Spinal cord (tissue), 10 donors: Measurements from ENCODE around the gene NAP1L1. TPM values are rescaled to one million over a fixed set of nuclear protein-coding genes. Genes with fewer than 3 reads are reported as not detected.

Experiments used
- DNase-seq, 6 donors: peaks; one replicate each; pipeline versions ENCODE4 v3.0.0 to v3.0.0-alpha.2; 2013 to 2015; ENCODE audit warnings: low spot score in 6 of 6, low read depth in 4 of 6
- H3K27ac ChIP-seq: one replicate; pipeline ENCODE4 v1.5.1; 2013; ENCODE audit warnings: low read depth, low read length, control low read depth
- H3K27me3 ChIP-seq: one replicate; pipeline ENCODE4 v1.6.1; 2013; ENCODE audit warnings: low read length; ENCODE audit not compliant: control insufficient read depth, insufficient read depth
- H3K36me3 ChIP-seq: one replicate; pipeline ENCODE4 v1.6.1; 2013; ENCODE audit warnings: low read length; ENCODE audit not compliant: control insufficient read depth, insufficient read depth
- H3K4me1 ChIP-seq: one replicate; pipeline ENCODE4 v1.6.1; 2013; ENCODE audit warnings: low read length; ENCODE audit not compliant: control insufficient read depth, insufficient read depth
- H3K4me3 ChIP-seq: one replicate; pipeline ENCODE4 v1.5.1; 2013; ENCODE audit warnings: low read depth, low read length, control low read depth
- H3K9me3 ChIP-seq: one replicate; pipeline ENCODE4 v1.6.1; 2013; ENCODE audit warnings: low read length; ENCODE audit not compliant: control insufficient read depth, insufficient read depth
- WGBS: methylation state at CpG from one replicate; pipeline ENCODE4 v1.1.5; 2013; ENCODE audit warnings: missing lambda C conversion rate; ENCODE audit not compliant: insufficient coverage; 5-methylcytosine and 5-hydroxymethylcytosine counted together
- polyA plus RNA-seq, 2 donors: library from polyadenylated mRNA; unstranded; fragments of 120-200 nt; gene quantifications; one replicate each; pipeline ENCODE4 v1.2.1, GENCODE V29; 2013; ENCODE audit not compliant: insufficient read length in 2 of 2
- total RNA-seq, 2 donors: library from RNA; depleted of rRNA in 1 of 2; stranded (reverse); fragments of 120-200 nt in 1 of 2; fragments of >200 nt in 1 of 2; gene quantifications; one replicate each; pipeline versions ENCODE4 v1.2.3 to v1.2.4, GENCODE V29; 2013 to 2014
- donor health status: healthy.

The NAP1L1 gene
- total and polyA plus RNA-seq, 4 donors, result 293 to 495 (median 335) TPM

GRCh38 chr12:76113800-76114757, 29.6 kb upstream of the NAP1L1 start:
- H3K4me1 ChIP-seq, result no peaks in the 10 kb centered on the region
- no CpG with 5 or more reads among the region's 7 CpGs for WGBS
- H3K27ac ChIP-seq, result no peak overlapping the region
- no peak for DNase-seq
- no peaks in the 10 kb centered on the region for H3K36me3 ChIP-seq
- no peaks in the 10 kb centered on the region for H3K9me3 ChIP-seq
- H3K4me3 ChIP-seq, result no peak overlapping the region
- no peaks in the 10 kb centered on the region for H3K27me3 ChIP-seq

- DNase-seq, result no peak
- Histone ChIP-seq H3K4me1 (no peaks in the 10 kb centered on the region), H3K4me3 (no peak overlapping the region), H3K27me3 (no peaks in the 10 kb centered on the region), H3K36me3 (no peaks in the 10 kb centered on the region), H3K9me3 (no peaks in the 10 kb centered on the region), H3K27ac (no peak overlapping the region)
- no CpG with 5 or more reads among the region's 1 CpG for WGBS
These were observed 26.8 kb upstream of the NAP1L1 start for GRCh38 chr12:76111209-76111749.

GRCh38 chr12:76109879-76110278, 25.4 kb upstream of the NAP1L1 start:
- H3K27ac ChIP-seq, result no peak overlapping the region
- no peak for DNase-seq
- H3K27me3 ChIP-seq, result no peaks in the 10 kb centered on the region
- no peak overlapping the region for H3K4me3 ChIP-seq
- no peaks in the 10 kb centered on the region for H3K4me1 ChIP-seq
- no peaks in the 10 kb centered on the region for H3K36me3 ChIP-seq
- WGBS, result no CpG with 5 or more reads among the region's 4 CpGs
- H3K9me3 ChIP-seq, result no peaks in the 10 kb centered on the region

GRCh38 chr12:76108356-76108755, 23.9 kb upstream of the NAP1L1 start:
- H3K27me3 ChIP-seq, result no peaks in the 10 kb centered on the region
- 96% methylated on average over 3 of the region's 3 CpGs for WGBS

GRCh38 chr12:76106631-76107030, 22.1 kb upstream of the NAP1L1 start:
- no peaks in the 10 kb centered on the region for H3K27me3 ChIP-seq
- no CpG with 5 or more reads among the region's 3 CpGs for WGBS
- DNase-seq, result no peak
- H3K27ac ChIP-seq, result no peak overlapping the region
- H3K36me3 ChIP-seq, result no peaks in the 10 kb centered on the region
- H3K4me1 ChIP-seq, result no peaks in the 10 kb centered on the region
- H3K4me3 ChIP-seq, result no peak overlapping the region
- H3K9me3 ChIP-seq, result no peaks in the 10 kb centered on the region

More at GRCh38 chr12:76108356-76108755, 23.9 kb upstream of the NAP1L1 start:
- Histone ChIP-seq H3K4me3 (no peak overlapping the region), H3K4me1 (no peaks in the 10 kb centered on the region), H3K36me3 (no peaks in the 10 kb centered on the region), H3K9me3 (no peaks in the 10 kb centered on the region), H3K27ac (no peak overlapping the region)
- DNase-seq, result no peak

- Histone ChIP-seq H3K27me3 (no peaks in the 10 kb centered on the region), H3K9me3 (no peaks in the 10 kb centered on the region), H3K36me3 (no peaks in the 10 kb centered on the region), H3K27ac (no peak overlapping the region), H3K4me1 (no peaks in the 10 kb centered on the region), H3K4me3 (no peak overlapping the region)
- no CpG with 5 or more reads among the region's 1 CpG for WGBS
- no peak for DNase-seq
These were observed 19.5 kb upstream of the NAP1L1 start for GRCh38 chr12:76103958-76104357.

- Histone ChIP-seq H3K36me3 (no peaks in the 10 kb centered on the region), H3K4me1 (no peaks in the 10 kb centered on the region), H3K27me3 (no peaks in the 10 kb centered on the region), H3K9me3 (no peaks in the 10 kb centered on the region), H3K27ac (no peak overlapping the region), H3K4me3 (no peak overlapping the region)
- no peak for DNase-seq
- WGBS, result no CpG with 5 or more reads among the region's 1 CpG
These were observed 17.4 kb upstream of the NAP1L1 start for GRCh38 chr12:76101739-76102385.

GRCh38 chr12:76096079-76096646, 11.7 kb upstream of the NAP1L1 start:
- DNase-seq, result peak in 1 of 6 donors; percentile 12
- H3K27me3 ChIP-seq, result no peaks in the 10 kb centered on the region
- no peaks in the 10 kb centered on the region for H3K4me1 ChIP-seq
- WGBS, result 100% methylated on average over 1 of the region's 3 CpGs
- no peaks in the 10 kb centered on the region for H3K9me3 ChIP-seq
- H3K27ac ChIP-seq, result no peak overlapping the region
- H3K4me3 ChIP-seq, result no peak overlapping the region
- no peaks in the 10 kb centered on the region for H3K36me3 ChIP-seq

- Histone ChIP-seq H3K4me1 (no peaks in the 10 kb centered on the region), H3K36me3 (no peaks in the 10 kb centered on the region), H3K27ac (no peak overlapping the region), H3K4me3 (no peak overlapping the region), H3K27me3 (no peaks in the 10 kb centered on the region), H3K9me3 (no peaks in the 10 kb centered on the region)
- no CpG with 5 or more reads among the region's 3 CpGs for WGBS
- no peak for DNase-seq
These were observed 10.3 kb upstream of the NAP1L1 start for GRCh38 chr12:76094754-76095153.
